HG03469 (cell line): ENCODE results near the gene SEMA6A.

Experiments
- ATAC-seq: cut with Tn5 transposase; IDR thresholded peaks from one replicate; pipeline ENCODE4 v1.9.1; 2021; ENCODE audit warnings: mild to moderate bottlenecking, moderate library complexity, moderate number of reproducible peaks; ENCODE audit not compliant: unreplicated experiment

Gene SEMA6A

GRCh38 chr5:116498503-116499048 is 76.0 kb downstream of the SEMA6A start:
- no peak for ATAC-seq

GRCh38 chr5:116497631-116498030 is 77.0 kb downstream of the SEMA6A start:
- no peak for ATAC-seq

- ATAC-seq, result no peak
Measured at GRCh38 chr5:116495786-116496357, 78.8 kb downstream of the SEMA6A start.

GRCh38 chr5:116494784-116495450 is 79.7 kb downstream of the SEMA6A start:
- no peak for ATAC-seq

GRCh38 chr5:116492776-116493175 is 81.8 kb downstream of the SEMA6A start:
- no peak for ATAC-seq

- ATAC-seq, result peak; percentile 85
Measured at GRCh38 chr5:116492016-116492623, 82.5 kb downstream of the SEMA6A start.

GRCh38 chr5:116488356-116489041 is 86.1 kb downstream of the SEMA6A start:
- no peak for ATAC-seq

- no peak for ATAC-seq
Measured at GRCh38 chr5:116487045-116487444, 87.6 kb downstream of the SEMA6A start.

GRCh38 chr5:116486588-116486987 is 88.0 kb downstream of the SEMA6A start:
- no peak for ATAC-seq

- no peak for ATAC-seq
Measured at GRCh38 chr5:116484645-116485044, 90.0 kb downstream of the SEMA6A start.

- ATAC-seq, result no peak
Measured at GRCh38 chr5:116482394-116482793, 92.2 kb downstream of the SEMA6A start.

- no peak for ATAC-seq
Measured at GRCh38 chr5:116480894-116481510, 93.6 kb downstream of the SEMA6A start.

- ATAC-seq, result no peak
Measured at GRCh38 chr5:116479776-116480675, 94.6 kb downstream of the SEMA6A start.

GRCh38 chr5:116478491-116478890 is 96.1 kb downstream of the SEMA6A start:
- ATAC-seq, result no peak

- no peak for ATAC-seq
Measured at GRCh38 chr5:116476897-116477537, 97.6 kb downstream of the SEMA6A start.

- peak; percentile 70 for ATAC-seq
Measured at GRCh38 chr5:116475338-116475737, 99.3 kb downstream of the SEMA6A start.

- ATAC-seq, result no peak
Measured at GRCh38 chr5:116473706-116474105, 100.9 kb downstream of the SEMA6A start.

- no peak for ATAC-seq
Measured at GRCh38 chr5:116472274-116472673, 102.3 kb downstream of the SEMA6A start.

GRCh38 chr5:116469631-116470030 is 105.0 kb downstream of the SEMA6A start:
- no peak for ATAC-seq

GRCh38 chr5:116468583-116468982 is 106.0 kb downstream of the SEMA6A start:
- no peak for ATAC-seq
